ENCODE data around the gene MAP3K12.
"Not testable (repeated sequence)": the region's sequence is repeated elsewhere in the genome, so short reads cannot be mapped to it uniquely, and the experiment has no call there.

MAP3K12 gene

DNA sequence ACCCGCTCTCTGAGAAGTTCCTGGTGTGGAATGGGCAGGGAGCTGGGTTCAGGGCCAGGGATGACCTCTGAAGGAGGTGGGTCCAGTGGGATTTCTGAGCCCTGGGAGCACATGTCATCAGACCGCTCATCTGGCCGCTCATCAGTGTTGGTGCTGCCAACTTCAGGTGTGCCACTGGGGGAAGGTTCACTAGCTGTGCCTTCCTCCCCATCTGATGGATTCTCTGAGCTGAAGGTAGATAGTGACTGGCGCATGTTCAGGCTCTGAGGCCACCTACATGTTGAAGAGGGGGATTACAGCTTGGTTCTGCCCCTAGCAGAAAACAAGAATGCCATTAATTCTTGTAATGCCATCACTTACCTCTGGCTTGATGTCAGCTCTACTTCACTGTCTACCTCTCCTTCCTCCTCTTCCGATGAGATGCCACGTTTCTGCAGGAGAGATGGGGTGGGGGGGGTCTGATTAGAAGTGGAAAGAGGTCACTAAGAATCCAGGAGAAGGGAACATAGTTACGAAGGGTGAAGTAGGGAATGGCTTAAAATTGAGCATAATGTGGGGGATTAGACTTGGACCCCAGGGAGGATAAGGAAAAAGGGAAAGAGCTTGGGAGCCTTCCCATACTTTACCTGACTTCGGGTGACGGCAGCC, 17.2 kb downstream of the MAP3K12 start:
- DNase-seq (ENCODE audit: low read depth): no peak
- no peak overlapping the region for H3K4me3 ChIP-seq (ENCODE audit: low read depth, low read length)
- in situ Hi-C loops (cut with HindIII; ENCODE audit: low sequenced_read_pairs): no loop called here
- TF ChIP-seq, protein P1, sequence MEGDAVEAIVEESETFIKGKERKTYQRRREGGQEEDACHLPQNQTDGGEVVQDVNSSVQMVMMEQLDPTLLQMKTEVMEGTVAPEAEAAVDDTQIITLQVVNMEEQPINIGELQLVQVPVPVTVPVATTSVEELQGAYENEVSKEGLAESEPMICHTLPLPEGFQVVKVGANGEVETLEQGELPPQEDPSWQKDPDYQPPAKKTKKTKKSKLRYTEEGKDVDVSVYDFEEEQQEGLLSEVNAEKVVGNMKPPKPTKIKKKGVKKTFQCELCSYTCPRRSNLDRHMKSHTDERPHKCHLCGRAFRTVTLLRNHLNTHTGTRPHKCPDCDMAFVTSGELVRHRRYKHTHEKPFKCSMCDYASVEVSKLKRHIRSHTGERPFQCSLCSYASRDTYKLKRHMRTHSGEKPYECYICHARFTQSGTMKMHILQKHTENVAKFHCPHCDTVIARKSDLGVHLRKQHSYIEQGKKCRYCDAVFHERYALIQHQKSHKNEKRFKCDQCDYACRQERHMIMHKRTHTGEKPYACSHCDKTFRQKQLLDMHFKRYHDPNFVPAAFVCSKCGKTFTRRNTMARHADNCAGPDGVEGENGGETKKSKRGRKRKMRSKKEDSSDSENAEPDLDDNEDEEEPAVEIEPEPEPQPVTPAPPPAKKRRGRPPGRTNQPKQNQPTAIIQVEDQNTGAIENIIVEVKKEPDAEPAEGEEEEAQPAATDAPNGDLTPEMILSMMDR (IDR thresholded peaks at IDR 0.05; ENCODE audit: low read depth, low read length, missing control alignments): peak; percentile 25

DNA sequence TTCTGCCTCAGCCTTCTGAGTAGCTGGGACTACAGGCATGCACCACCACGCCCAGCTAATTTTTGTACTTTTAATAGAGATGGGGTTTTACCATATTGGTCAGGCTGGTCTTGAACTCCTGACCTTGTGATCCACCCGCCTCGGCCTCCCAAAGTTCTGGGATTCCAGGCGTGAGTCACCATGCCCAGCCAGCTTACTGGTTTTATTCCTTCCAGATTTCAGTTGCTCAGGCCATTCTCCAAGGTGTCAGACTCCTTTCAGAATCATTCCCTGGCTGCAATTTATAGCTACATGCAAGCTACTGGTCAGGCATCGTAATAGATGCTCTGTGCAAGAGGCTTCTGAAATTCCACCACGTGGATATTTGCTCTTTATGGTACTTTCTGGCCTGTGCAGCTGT, 17.8 kb downstream of the MAP3K12 start:
- H3K4me3 ChIP-seq (ENCODE audit: low read depth, low read length); in situ Hi-C loops (cut with HindIII; ENCODE audit: low sequenced_read_pairs); DNase-seq (ENCODE audit: low read depth): not testable (repeated sequence)

DNA sequence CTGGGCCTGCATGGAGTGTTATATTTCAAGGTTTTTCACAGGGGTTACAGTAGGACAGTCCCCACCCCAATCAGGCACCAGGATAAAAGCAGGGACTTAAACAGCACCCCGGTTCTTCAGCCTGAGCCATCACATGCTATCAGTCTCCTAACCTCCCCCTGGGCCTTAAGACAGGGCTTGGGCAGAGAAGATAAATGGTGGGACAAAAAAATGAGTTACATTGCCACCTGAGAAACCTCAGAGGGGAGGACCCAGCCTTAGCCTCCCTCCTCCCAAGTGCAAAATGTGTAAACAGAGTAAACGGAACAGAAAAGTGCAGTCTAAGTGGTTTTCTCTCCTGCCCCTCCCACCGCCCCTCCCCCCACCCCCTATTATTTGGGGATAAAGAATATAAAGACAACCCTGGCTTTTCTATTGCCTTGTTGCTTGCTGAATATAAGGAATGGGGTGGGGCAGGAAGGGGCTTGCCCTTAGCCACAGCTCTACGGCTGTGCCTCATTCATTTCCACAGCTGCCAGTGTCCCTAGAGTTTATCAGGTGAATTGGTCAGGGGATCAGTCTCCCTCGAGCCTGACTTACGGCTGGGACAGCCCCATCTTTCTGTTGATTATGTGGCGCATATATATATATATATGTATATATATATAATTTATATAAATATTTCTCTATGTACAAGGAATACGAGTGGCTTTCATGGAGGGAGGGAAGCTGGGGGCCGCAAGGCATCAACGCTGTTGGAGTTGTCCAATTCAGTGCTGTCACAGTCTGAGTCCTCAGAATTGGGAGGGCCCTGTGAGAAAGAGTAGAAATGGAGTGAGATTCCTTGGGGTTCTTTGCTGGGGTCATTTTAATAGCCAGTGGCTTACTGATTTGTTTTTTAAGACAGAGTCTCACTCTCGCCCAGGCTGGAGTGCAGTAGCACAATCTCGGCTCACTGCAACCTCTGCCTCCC, 18.5 kb downstream of the MAP3K12 start:
- TF ChIP-seq, protein P1 (IDR thresholded peaks at IDR 0.05; ENCODE audit: low read depth, low read length, missing control alignments): no peak
- no peak overlapping the region for H3K4me3 ChIP-seq (ENCODE audit: low read depth, low read length)
- DNase-seq (ENCODE audit: low read depth): no peak
- in situ Hi-C loops (cut with HindIII; ENCODE audit: low sequenced_read_pairs): no loop called here

DNA sequence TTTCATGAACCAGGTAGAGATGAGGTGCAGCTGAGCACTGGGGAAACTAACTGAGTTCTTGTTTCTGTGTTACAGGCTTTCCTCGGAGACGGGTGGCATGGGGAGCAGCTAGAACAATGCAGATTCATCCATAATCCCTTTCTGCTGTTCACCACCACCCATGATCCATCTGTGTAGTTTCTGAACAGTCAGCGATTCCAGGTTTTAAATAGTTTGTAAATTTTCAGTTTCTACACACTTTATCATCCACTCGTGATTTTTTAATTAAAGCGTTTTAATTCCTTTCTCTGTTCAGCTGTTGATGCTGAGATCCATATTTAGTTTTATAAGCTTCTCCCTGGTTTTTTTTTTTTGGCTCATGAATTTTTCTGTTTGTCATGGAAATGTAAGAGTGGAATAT, 19.9 kb downstream of the MAP3K12 start:
- DNase-seq (ENCODE audit: low read depth): no peak
- H3K4me3 ChIP-seq (ENCODE audit: low read depth, low read length): no peak overlapping the region
- in situ Hi-C loops (cut with HindIII; ENCODE audit: low sequenced_read_pairs): no loop called here
- TF ChIP-seq, protein P1 (IDR thresholded peaks at IDR 0.05; ENCODE audit: low read depth, low read length, missing control alignments): no peak

DNA sequence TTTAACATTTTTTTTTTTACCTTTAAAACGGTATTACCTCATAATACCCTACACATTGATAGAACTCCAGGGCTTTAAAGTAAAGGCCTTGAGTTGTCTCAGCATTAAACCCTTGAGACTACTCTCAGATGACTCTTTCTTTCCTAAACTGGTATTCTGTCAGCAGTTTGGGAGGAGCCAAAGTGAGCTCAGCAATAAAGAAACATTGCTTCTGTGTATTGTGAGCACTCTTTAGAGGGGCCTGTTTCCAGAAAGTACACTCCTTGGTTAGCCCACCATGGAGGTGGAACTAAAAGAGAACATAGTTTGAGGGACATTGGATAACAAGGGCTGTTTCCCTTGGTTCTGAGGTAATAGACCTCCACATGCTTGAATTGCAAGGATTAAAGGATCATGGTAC, 20.4 kb downstream of the MAP3K12 start:
- in situ Hi-C loops (cut with HindIII; ENCODE audit: low sequenced_read_pairs): no loop called here
- H3K4me3 ChIP-seq (ENCODE audit: low read depth, low read length): no peak overlapping the region
- TF ChIP-seq, protein P1 (IDR thresholded peaks at IDR 0.05; ENCODE audit: low read depth, low read length, missing control alignments): no peak
- no peak for DNase-seq (ENCODE audit: low read depth)

DNA sequence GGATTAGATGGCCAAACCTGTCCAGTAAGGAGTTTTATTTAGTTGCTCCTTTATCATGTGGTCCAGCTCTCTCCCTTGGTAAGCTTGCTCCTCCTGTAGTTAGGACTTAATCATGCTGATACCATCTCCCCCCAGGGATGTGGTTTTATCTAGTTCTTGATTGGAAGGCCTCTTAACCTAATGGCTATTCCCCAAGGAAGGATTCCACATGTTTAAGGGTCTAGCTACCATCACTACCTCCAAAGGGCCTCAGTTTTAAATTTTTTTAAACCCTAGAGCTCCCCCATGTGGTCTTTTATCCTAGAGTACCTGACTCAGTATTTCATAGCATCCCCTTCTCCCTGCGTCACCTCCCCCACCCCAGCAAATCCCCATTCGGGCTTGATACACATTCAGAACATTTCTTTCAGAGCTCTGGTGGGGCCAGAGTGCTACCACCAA, 22.5 kb downstream of the MAP3K12 start:
- TF ChIP-seq, protein P1 (IDR thresholded peaks at IDR 0.05; ENCODE audit: low read depth, low read length, missing control alignments): peak; percentile 33
- H3K4me3 ChIP-seq (ENCODE audit: low read depth, low read length): no peak overlapping the region
- in situ Hi-C loops (cut with HindIII; ENCODE audit: low sequenced_read_pairs): no loop called here
- DNase-seq (ENCODE audit: low read depth): no peak

DNA sequence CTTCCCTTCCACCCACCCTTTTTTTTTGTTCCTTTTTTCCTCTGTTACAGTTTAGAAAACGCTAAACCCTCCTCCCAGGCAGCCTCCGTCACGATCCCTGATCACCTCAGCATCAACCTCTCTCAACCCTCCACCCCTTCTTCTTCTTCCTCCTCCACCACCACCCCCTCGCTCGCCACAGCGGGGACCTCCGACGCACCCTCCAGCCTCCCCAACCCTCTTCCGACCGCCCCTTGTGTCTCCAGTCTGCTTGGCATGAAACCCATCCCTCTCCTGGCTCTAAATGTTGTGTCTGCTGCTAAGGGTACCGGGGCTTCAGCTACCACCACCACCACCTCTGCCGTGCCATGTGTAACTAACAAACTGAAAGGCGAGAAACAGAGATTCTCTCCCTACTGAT, 24.4 kb downstream of the MAP3K12 start:
- DNase-seq (ENCODE audit: low read depth): no peak
- in situ Hi-C loops (cut with HindIII; ENCODE audit: low sequenced_read_pairs): no loop called here
- TF ChIP-seq, protein P1 (IDR thresholded peaks at IDR 0.05; ENCODE audit: low read depth, low read length, missing control alignments): no peak

More for the DNA sequence above, 24.4 kb downstream of the MAP3K12 start:
- no peak overlapping the region for H3K4me3 ChIP-seq (ENCODE audit: low read depth, low read length)
